HG03097 (cell line): Measurements from ENCODE around the gene PHOX2A.

Experiments used
- ATAC-seq: cut with Tn5 transposase; IDR thresholded peaks from one replicate; pipeline ENCODE4 v1.9.1; 2021; ENCODE audit not compliant: unreplicated experiment, low FRiP score

PHOX2A gene

GRCh38 chr11:72250661-72251464, 6.9 kb upstream of the PHOX2A start:
- ATAC-seq: no peak

- ATAC-seq: no peak
Measured at GRCh38 chr11:72249961-72250360, 6.0 kb upstream of the PHOX2A start.

- no peak for ATAC-seq
Measured at GRCh38 chr11:72247584-72247983, 3.6 kb upstream of the PHOX2A start.

- no peak for ATAC-seq
Measured at GRCh38 chr11:72245263-72245816, 1.4 kb upstream of the PHOX2A start.

GRCh38 chr11:72244361-72245262, 636 bp upstream of the PHOX2A start:
- ATAC-seq: no peak

- no peak for ATAC-seq
Measured at GRCh38 chr11:72243173-72244059, 560 bp downstream of the PHOX2A start.

- ATAC-seq: no peak
Measured at GRCh38 chr11:72242141-72242540, 1.8 kb downstream of the PHOX2A start.

GRCh38 chr11:72241291-72241781, 2.6 kb downstream of the PHOX2A start:
- ATAC-seq: no peak

GRCh38 chr11:72240461-72241290, 3.3 kb downstream of the PHOX2A start:
- no peak for ATAC-seq

GRCh38 chr11:72239849-72240460, 4.0 kb downstream of the PHOX2A start:
- no peak for ATAC-seq

- no peak for ATAC-seq
Measured at GRCh38 chr11:72239313-72239848, 4.6 kb downstream of the PHOX2A start.

GRCh38 chr11:72238492-72239312, 5.3 kb downstream of the PHOX2A start:
- no peak for ATAC-seq

- no peak for ATAC-seq
Measured at GRCh38 chr11:72238040-72238450, 5.9 kb downstream of the PHOX2A start.

GRCh38 chr11:72237112-72237931, 6.7 kb downstream of the PHOX2A start:
- no peak for ATAC-seq

- ATAC-seq: no peak
Measured at GRCh38 chr11:72236774-72237111, 7.2 kb downstream of the PHOX2A start.

- no peak for ATAC-seq
Measured at GRCh38 chr11:72236083-72236697, 7.8 kb downstream of the PHOX2A start.
